ENCODE measurements around the gene ASGR2. TPM values are rescaled to one million over a fixed set of nuclear protein-coding genes. Genes with fewer than 3 reads are reported as not detected.
A peak's percentile ranks its signal among the peaks of the same experiment; 100 is the strongest.
"Not testable (repeated sequence)": the region's sequence is repeated elsewhere in the genome, so short reads cannot be mapped to it uniquely, and the experiment has no call there.

The ASGR2 gene
- total RNA-seq, 2 experiments from 2014 or later = not detected

DNA sequence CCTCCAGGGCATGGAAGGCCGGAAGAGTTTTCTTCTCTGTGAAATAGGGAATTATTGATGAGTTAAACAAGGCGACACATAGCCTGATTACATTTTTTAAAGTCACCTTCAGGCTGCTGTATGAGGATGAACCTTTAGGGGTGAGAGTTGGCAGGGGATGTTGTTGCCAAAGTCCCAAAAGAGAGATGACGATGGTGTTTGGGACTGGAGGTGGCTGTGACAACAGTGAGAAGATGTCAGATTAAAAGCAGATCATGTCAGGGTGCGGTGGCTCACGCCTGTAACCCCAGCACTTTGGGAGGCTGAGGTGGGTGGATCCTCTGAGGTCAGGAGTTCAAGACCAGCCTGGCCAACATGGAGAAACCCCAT lies 16.8 kb upstream of the ASGR2 start:
- ChIA-PET CTCF (interaction anchor here (11.2 kb wide), 1 partner anchor 82 kb away, joined by 371 read pairs; the partner anchor contains the start of gene SLC16A11), POLR2A (interaction anchor here (0.6 to 1.7 kb wide), 3 partner anchors 85 to 124 kb away, joined by 3 to 8 read pairs (median 3); no protein-coding TSS in a partner anchor)
- intact Hi-C loops (cut with micrococcal nuclease) = no loop called here

DNA sequence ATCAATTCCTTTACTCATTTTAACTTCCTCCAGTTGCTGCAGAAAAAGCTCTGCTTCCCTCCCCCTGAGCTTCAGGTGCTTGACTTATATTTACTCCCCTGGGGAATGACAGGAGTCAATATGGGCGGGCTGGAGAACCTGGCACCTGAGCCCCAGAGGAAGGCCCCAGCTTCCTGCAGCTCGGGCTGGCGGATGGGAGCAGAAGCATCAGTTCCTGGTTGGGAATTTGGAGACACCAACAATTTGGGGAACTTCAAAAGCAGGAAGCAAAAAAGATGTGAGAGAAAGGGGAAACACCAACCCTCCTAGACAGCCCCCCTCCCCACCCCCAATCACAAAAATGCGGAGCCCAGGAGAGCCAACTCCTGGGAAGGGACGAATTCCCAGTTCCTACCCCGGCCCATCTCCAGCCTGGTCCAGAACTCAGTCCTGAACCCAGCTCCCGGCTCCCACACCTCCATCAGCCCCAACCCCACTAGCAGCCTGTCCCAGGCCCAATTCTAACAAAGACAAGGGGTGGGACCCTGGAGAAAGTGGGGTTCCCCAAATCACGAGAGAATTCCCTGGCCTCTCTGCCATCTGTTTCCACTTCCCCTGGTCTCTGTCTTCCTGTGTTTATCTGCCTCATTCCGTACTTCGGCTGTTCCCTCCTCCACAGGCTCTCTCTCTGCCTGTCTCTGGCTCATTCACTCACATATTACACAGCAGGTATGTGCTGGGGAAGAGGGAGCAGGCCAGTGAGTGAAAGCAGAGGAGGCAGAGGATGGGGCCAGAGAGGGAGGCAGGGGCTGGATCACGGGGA lies 16.2 kb upstream of the ASGR2 start:
- DNase-seq = no peak
- peaks cover 22% of the 10 kb centered on the region for H3K4me1 Mint-ChIP-seq (ENCODE audit: low read depth)
- no peaks in the 10 kb centered on the region for H3K36me3 Mint-ChIP-seq (ENCODE audit: low read depth)
- H3K9me3 Mint-ChIP-seq = no peaks in the 10 kb centered on the region
- POLR2A ChIA-PET = interaction anchor here (1.7 kb wide), 1 partner anchor 85 kb away, joined by 8 read pairs; no protein-coding TSS in a partner anchor
- TF ChIP-seq, protein P1, sequence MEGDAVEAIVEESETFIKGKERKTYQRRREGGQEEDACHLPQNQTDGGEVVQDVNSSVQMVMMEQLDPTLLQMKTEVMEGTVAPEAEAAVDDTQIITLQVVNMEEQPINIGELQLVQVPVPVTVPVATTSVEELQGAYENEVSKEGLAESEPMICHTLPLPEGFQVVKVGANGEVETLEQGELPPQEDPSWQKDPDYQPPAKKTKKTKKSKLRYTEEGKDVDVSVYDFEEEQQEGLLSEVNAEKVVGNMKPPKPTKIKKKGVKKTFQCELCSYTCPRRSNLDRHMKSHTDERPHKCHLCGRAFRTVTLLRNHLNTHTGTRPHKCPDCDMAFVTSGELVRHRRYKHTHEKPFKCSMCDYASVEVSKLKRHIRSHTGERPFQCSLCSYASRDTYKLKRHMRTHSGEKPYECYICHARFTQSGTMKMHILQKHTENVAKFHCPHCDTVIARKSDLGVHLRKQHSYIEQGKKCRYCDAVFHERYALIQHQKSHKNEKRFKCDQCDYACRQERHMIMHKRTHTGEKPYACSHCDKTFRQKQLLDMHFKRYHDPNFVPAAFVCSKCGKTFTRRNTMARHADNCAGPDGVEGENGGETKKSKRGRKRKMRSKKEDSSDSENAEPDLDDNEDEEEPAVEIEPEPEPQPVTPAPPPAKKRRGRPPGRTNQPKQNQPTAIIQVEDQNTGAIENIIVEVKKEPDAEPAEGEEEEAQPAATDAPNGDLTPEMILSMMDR (IDR thresholded peaks at IDR 0.05) = no peak
- CTCF ChIA-PET = interaction anchor here (0.8 to 11.2 kb wide), 5 partner anchors 47 to 85 kb away, joined by 3 to 371 read pairs (median 8); partner anchors contain the start of gene SLC16A11
- intact Hi-C loops (cut with micrococcal nuclease) = no loop called here
- no peak for ATAC-seq
- no peak overlapping the region for H3K4me3 Mint-ChIP-seq
- H3K27me3 Mint-ChIP-seq = no peaks in the 10 kb centered on the region
- H3K27ac Mint-ChIP-seq = peak overlapping the region; percentile 53

More for the DNA sequence above, 16.8 kb upstream of the ASGR2 start:
- DNase-seq (no peak), ATAC-seq (no peak)
- TF ChIP-seq, protein P1 (IDR thresholded peaks at IDR 0.05) = no peak
- Mint-ChIP-seq H3K27me3 (peaks cover 2% of the 10 kb centered on the region), H3K9me3 (no peaks in the 10 kb centered on the region), H3K4me1 (ENCODE audit: low read depth) (peaks cover 26% of the 10 kb centered on the region), H3K4me3 (no peak overlapping the region), H3K36me3 (ENCODE audit: low read depth) (no peaks in the 10 kb centered on the region), H3K27ac (peak overlapping the region; percentile 53)

- Mint-ChIP-seq H3K27ac (no peak overlapping the region), H3K36me3 (ENCODE audit: low read depth) (no peaks in the 10 kb centered on the region), H3K4me3 (no peak overlapping the region), H3K27me3 (no peaks in the 10 kb centered on the region), H3K9me3 (no peaks in the 10 kb centered on the region), H3K4me1 (ENCODE audit: low read depth) (peaks cover 22% of the 10 kb centered on the region)
- TF ChIP-seq, protein P1 (IDR thresholded peaks at IDR 0.05) = no peak
- ChIA-PET CTCF (interaction anchor here (1.0 to 1.9 kb wide), 5 partner anchors 77 to 126 kb away, joined by 3 to 9 read pairs (median 5); partner anchors contain the start of gene SLC16A11), POLR2A (no interaction called here)
- intact Hi-C loops (cut with micrococcal nuclease) = no loop called here
- DNase-seq (no peak), ATAC-seq (no peak)
Observed at GRCh38 chr17:7129311-7129710, 14.7 kb upstream of the ASGR2 start.

DNA sequence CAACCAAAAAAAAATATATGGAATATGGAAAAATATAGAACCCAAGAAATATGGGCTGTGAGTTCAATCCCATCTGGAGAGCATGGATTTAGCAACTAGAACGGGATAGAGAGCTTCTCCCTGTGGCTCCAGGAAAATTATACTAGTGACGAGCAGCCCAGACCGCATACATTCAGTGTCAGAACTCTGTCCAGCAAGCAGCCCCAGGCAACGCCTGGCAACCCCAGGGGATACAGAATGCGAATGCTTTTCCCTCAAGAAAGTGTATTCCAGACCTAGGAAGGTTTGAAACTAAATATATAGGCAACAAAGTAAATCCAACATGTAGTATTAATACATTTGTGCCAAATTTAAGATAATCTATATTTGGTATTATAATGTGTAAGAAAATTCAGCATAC lies 13.5 kb upstream of the ASGR2 start:
- peaks cover 3% of the 10 kb centered on the region for H3K27me3 Mint-ChIP-seq
- ATAC-seq = no peak
- no peak overlapping the region for H3K27ac Mint-ChIP-seq
- POLR2A ChIA-PET = no interaction called here
- H3K4me1 Mint-ChIP-seq (ENCODE audit: low read depth) = peaks cover 16% of the 10 kb centered on the region
- TF ChIP-seq, protein P1 (IDR thresholded peaks at IDR 0.05) = no peak
- H3K4me3 Mint-ChIP-seq = no peak overlapping the region
- H3K9me3 Mint-ChIP-seq = no peaks in the 10 kb centered on the region
- intact Hi-C loops (cut with micrococcal nuclease) = no loop called here
- CTCF ChIA-PET = interaction anchor here (1.6 kb wide), 2 partner anchors 82 to 84 kb away, joined by 3 to 5 read pairs; partner anchors contain the start of gene SLC16A11
- H3K36me3 Mint-ChIP-seq (ENCODE audit: low read depth) = no peaks in the 10 kb centered on the region
- no peak for DNase-seq

- H3K4me3 Mint-ChIP-seq; ATAC-seq; intact Hi-C loops (cut with micrococcal nuclease); H3K27me3 Mint-ChIP-seq; DNase-seq; H3K9me3 Mint-ChIP-seq; H3K27ac Mint-ChIP-seq; POLR2A ChIA-PET; H3K36me3 Mint-ChIP-seq (ENCODE audit: low read depth): not testable (repeated sequence)
- peaks cover 11% of the 10 kb centered on the region for H3K4me1 Mint-ChIP-seq (ENCODE audit: low read depth)
- CTCF ChIA-PET = interaction anchor here (1.6 kb wide), 1 partner anchor 82 kb away, joined by 3 read pairs; no protein-coding TSS in a partner anchor
Observed at GRCh38 chr17:7127501-7127900, 12.9 kb upstream of the ASGR2 start.

DNA sequence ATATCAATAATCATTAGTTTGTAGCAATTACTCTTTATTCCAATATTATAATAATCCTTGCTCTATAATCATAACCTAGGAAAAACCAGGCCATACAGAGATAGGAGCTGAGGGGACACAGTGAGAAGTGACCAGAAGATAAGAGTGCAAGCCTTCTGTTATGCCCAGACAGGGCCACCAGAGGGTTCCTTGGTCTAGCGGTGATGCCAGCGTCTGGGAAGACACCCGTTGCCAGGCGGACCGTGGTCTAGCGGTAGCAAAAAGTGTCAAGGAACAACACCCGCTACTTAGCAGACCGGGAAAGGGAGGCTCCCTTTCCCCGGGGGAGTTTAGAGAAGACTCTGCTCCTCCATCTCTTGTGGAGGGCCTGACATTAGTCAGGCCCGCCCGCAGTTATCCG lies 11.8 kb upstream of the ASGR2 start:
- POLR2A ChIA-PET; intact Hi-C loops (cut with micrococcal nuclease); H3K4me1 Mint-ChIP-seq (ENCODE audit: low read depth); H3K9me3 Mint-ChIP-seq; DNase-seq; H3K27me3 Mint-ChIP-seq; H3K27ac Mint-ChIP-seq; H3K4me3 Mint-ChIP-seq; ATAC-seq; H3K36me3 Mint-ChIP-seq (ENCODE audit: low read depth): not testable (repeated sequence)
- CTCF ChIA-PET = interaction anchor here (0.8 kb wide), 1 partner anchor 72 kb away, joined by 3 read pairs; no protein-coding TSS in a partner anchor

Measured in activated CD8-positive, alpha-beta T cell treated with anti-CD3 and anti-CD28 coated beads for 36 hours (primary cell).